ENCODE data around the gene C19orf33. TPM values are rescaled to one million over a fixed set of nuclear protein-coding genes. Genes with fewer than 3 reads are reported as not detected.

Gene C19orf33
- total and polyA plus RNA-seq, 2 experiments from 2014 or later, result 58.9 to 72.2 TPM

- H3K27me3 Mint-ChIP-seq (ENCODE audit: insufficient read depth, low read depth, poor library complexity), result peaks cover 29% of the 10 kb centered on the region
Measured at GRCh38 chr19:38304352-38304865, 358 bp downstream of the C19orf33 start.

More at GRCh38 chr19:38304352-38304865, 358 bp downstream of the C19orf33 start:
- Histone ChIP-seq H3K27me3 (ENCODE audit: insufficient read depth) (no peaks in the 10 kb centered on the region; the same call in 1 of the 2 replicates), H2AFZ (peak overlapping the region; percentile 84), H3K4me3 (peak overlapping the region; percentile 87), H3F3A (replicated peaks; ENCODE audit: low read depth) (peaks cover 13% of the 10 kb centered on the region; the same call in 1 of the 2 replicates), H3K79me2 (replicated peaks; ENCODE audit: insufficient read depth) (no peaks in the 10 kb centered on the region), H3K36me3 (ENCODE audit: insufficient read depth) (0 out of 2 replicates have a peak, but pooled peaks cover 3% of the 10 kb centered on the region), H3K27ac (ENCODE audit: low read depth) (peak overlapping the region; percentile 88), H3K4me1 (ENCODE audit: insufficient read depth) (peaks cover 17% of the 10 kb centered on the region), H4K20me1 (replicated peaks; ENCODE audit: insufficient read depth) (no peaks in the 10 kb centered on the region; the same call in 1 of the 2 replicates), H3K4me2 (peak overlapping the region; percentile 98), H3K9me2 (ENCODE audit: insufficient read depth) (no peaks in the 10 kb centered on the region)
- peak; percentile 52 for DNase-seq (ENCODE audit: low spot score)
- ATAC-seq, result peak; percentile 18
- H3K27ac Mint-ChIP-seq, result no peak overlapping the region
- peak overlapping the region; percentile 75 for H3K4me3 Mint-ChIP-seq
- H3K4me1 Mint-ChIP-seq, result peaks cover 6% of the 10 kb centered on the region; the same call in 2 of the 3 replicates
- H3K36me3 Mint-ChIP-seq (ENCODE audit: low read depth), result peaks cover 3% of the 10 kb centered on the region; the same call in 2 of the 3 replicates
- TF ChIP-seq POLR2AphosphoS5 (IDR thresholded peaks at IDR 0.05; ENCODE audit: low read depth) (no peak), CREB1 (CRISPR knock-in tag; IDR thresholded peaks at IDR 0.05; ENCODE audit: low read depth) (no peak), JUNB (IDR thresholded peaks at IDR 0.05; ENCODE audit: unreplicated experiment) (no peak), ZNF114 (CRISPR knock-in tag; IDR thresholded peaks at IDR 0.05) (no peak), ZNF462 (CRISPR knock-in tag; IDR thresholded peaks at IDR 0.05) (no peak), REST (IDR thresholded peaks at IDR 0.05; ENCODE audit: unreplicated experiment) (no peak), STAT1 (IDR thresholded peaks at IDR 0.05; ENCODE audit: unreplicated experiment) (no peak), NANOG (IDR thresholded peaks at IDR 0.05; ENCODE audit: borderline replicate concordance) (no peak), EZH2 (IDR thresholded peaks at IDR 0.05; ENCODE audit: low read depth, unreplicated experiment) (no peak), EZH2phosphoT487 (IDR thresholded peaks at IDR 0.05; ENCODE audit: unreplicated experiment) (no peak), ZNF331 (CRISPR knock-in tag; IDR thresholded peaks at IDR 0.05; ENCODE audit: low read depth) (no peak), CTCF (conservative IDR thresholded peaks at IDR 0.05; ENCODE audit: low read depth in 2 of 2) (no peak)
- TF ChIP-seq, protein P1, sequence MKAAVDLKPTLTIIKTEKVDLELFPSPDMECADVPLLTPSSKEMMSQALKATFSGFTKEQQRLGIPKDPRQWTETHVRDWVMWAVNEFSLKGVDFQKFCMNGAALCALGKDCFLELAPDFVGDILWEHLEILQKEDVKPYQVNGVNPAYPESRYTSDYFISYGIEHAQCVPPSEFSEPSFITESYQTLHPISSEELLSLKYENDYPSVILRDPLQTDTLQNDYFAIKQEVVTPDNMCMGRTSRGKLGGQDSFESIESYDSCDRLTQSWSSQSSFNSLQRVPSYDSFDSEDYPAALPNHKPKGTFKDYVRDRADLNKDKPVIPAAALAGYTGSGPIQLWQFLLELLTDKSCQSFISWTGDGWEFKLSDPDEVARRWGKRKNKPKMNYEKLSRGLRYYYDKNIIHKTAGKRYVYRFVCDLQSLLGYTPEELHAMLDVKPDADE (IDR thresholded peaks at IDR 0.05), result no peak
- no peaks in the 10 kb centered on the region; the same call in 1 of the 3 replicates for H3K9me3 Mint-ChIP-seq

Measured in GM23338 (cell line).